HPDE6-E6E7 (cell line): Measurements from ENCODE around the gene OLFML2A.
A peak's percentile ranks its signal among the peaks of the same experiment; 100 is the strongest.

Experiments used
- DNase-seq: peaks from one replicate; pipeline ENCODE4 v3.0.0; 2011; ENCODE audit warnings: missing footprints; ENCODE audit errors: extremely low spot score

OLFML2A gene

GRCh38 chr9:124778575-124779367 lies 1.8 kb downstream of the OLFML2A start:
- DNase-seq: no peak

GRCh38 chr9:124779368-124780059 lies 2.6 kb downstream of the OLFML2A start:
- peak; percentile 84 for DNase-seq

GRCh38 chr9:124780060-124780756 lies 3.3 kb downstream of the OLFML2A start:
- DNase-seq: no peak

- no peak for DNase-seq
Observed at GRCh38 chr9:124780757-124781151, 3.8 kb downstream of the OLFML2A start.

GRCh38 chr9:124781967-124782660 lies 5.2 kb downstream of the OLFML2A start:
- no peak for DNase-seq

GRCh38 chr9:124782661-124783574 lies 6.0 kb downstream of the OLFML2A start:
- DNase-seq: no peak

GRCh38 chr9:124783830-124784229 lies 6.9 kb downstream of the OLFML2A start:
- no peak for DNase-seq

- no peak for DNase-seq
Observed at GRCh38 chr9:124784509-124784908, 7.6 kb downstream of the OLFML2A start.

GRCh38 chr9:124786881-124787573 lies 10.1 kb downstream of the OLFML2A start:
- no peak for DNase-seq

- DNase-seq: no peak
Observed at GRCh38 chr9:124788542-124789217, 11.7 kb downstream of the OLFML2A start.

- DNase-seq: no peak
Observed at GRCh38 chr9:124789531-124789930, 12.6 kb downstream of the OLFML2A start.

- DNase-seq: no peak
Observed at GRCh38 chr9:124790301-124790700, 13.4 kb downstream of the OLFML2A start.

- DNase-seq: no peak
Observed at GRCh38 chr9:124790801-124791505, 14.0 kb downstream of the OLFML2A start.

- no peak for DNase-seq
Observed at GRCh38 chr9:124792257-124793014, 15.5 kb downstream of the OLFML2A start.

- no peak for DNase-seq
Observed at GRCh38 chr9:124793015-124793541, 16.1 kb downstream of the OLFML2A start.

GRCh38 chr9:124794902-124795491 lies 18.1 kb downstream of the OLFML2A start:
- no peak for DNase-seq

- DNase-seq: no peak
Observed at GRCh38 chr9:124795881-124796431, 19.0 kb downstream of the OLFML2A start.
